ENCODE results near the gene BIRC7.
"Not testable (repeated sequence)": the region's sequence is repeated elsewhere in the genome, so short reads cannot be mapped to it uniquely, and the experiment has no call there.

BIRC7 gene

DNA sequence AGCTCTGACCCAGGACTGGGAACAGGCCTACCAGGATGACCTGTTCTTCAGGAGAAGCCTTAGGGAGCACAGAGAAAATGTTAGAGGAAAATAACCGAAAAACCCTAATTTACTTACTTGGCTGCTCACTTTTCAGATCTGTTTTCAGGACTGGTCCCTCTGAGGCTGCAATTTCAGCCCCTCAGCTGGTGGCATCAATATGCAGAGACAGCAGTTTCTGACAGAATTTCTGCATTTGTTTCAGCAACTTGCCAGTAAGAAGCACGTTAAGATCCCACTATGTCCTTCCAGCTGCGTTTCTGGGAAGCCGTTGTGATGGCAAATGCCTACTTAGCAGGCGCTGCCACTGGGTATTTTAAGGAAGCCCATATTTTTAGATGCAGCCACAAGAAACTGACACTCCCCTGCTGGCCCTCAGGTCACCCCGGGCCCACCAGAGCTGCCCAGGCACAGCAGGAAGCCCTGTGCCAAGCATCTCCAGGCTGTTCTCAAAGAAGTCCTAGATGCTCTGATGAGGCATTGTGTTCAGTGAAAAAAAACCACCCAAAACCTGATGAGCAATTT, 27.3 kb upstream of the BIRC7 start:
- no peak for DNase-seq

DNA sequence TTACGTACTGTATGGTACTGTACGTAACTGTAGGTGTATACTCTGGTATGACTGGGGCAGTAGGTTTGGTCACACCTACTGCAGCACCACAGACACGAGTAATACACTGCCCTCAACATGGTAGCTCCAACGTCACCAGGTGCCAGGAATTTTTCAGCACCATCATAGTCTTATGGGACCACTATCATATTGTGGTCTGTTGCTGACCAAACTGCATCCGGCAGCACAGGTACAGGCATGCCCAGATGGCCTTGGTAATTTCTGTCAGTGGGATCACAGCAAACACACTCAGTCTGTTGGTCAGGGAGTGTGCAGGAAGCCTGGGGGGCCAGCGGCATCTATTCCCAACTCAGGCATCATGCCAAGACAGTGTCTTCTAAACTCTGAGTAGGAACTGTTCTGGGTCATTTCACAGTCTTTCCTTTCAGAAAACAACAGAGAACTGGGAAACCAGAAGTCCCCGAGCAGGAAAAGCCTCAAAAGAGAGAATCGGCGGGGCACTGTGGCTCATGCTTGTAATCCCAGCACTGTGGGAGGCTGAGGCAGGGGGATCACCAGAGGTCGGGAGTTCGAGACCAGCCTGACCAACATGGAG, 25.6 kb upstream of the BIRC7 start:
- no peak for DNase-seq

DNA sequence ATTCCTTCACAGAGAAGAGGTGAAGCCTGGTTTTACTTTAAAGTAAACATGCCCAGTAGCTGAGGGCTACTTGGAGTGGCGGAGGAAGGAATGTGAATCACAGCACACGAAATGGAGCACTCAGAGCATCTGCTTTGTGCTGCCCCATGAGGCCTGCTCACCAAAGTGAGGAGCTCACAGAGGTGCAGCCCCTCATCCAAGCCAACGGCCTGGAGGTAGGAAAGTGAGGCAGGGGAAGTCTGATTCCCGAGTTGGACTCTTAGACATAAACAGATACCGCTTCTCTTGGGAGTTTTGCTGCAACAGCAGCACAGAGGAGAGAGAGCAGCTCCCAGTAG, 23.3 kb upstream of the BIRC7 start:
- DNase-seq = no peak

DNA sequence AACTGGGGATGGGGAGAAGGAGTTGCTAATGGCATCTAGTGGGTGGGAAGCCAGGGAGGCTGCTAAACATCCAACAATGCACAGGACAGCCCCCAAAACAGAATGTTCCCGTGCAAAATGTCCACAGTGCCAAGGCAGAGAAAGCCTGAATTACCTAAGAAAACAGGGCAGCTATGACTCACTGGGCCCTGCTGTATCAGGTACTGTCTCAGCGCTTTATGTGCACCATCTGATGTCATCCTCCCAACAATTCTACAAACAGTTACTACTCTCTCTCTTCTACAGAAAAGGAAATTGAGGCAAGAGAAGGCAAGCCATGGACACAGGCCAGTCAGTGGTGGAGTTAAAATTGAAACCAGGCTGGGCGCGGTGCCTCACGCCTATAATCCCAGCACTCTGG, 22.9 kb upstream of the BIRC7 start:
- DNase-seq = no peak

DNA sequence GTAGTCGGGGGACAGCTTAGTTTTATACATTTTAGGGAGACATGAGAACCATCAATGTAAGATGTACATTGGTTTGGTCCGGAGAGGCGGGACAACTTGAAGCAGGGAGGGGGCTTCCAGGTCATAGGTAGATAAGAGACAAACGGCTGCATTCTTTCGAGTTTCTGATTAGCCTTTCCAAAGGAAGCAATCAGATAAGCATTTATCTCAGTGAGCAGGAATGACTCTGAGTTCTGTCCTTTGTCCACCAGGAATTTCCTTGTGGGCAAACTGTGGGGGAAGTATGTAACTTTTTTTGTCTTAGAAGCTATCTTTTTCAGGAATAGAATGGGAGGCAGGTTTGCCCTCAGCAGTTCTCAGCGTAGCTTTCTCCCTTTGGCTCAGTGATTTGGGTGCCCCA, 21.2 kb upstream of the BIRC7 start:
- no peak for DNase-seq

DNA sequence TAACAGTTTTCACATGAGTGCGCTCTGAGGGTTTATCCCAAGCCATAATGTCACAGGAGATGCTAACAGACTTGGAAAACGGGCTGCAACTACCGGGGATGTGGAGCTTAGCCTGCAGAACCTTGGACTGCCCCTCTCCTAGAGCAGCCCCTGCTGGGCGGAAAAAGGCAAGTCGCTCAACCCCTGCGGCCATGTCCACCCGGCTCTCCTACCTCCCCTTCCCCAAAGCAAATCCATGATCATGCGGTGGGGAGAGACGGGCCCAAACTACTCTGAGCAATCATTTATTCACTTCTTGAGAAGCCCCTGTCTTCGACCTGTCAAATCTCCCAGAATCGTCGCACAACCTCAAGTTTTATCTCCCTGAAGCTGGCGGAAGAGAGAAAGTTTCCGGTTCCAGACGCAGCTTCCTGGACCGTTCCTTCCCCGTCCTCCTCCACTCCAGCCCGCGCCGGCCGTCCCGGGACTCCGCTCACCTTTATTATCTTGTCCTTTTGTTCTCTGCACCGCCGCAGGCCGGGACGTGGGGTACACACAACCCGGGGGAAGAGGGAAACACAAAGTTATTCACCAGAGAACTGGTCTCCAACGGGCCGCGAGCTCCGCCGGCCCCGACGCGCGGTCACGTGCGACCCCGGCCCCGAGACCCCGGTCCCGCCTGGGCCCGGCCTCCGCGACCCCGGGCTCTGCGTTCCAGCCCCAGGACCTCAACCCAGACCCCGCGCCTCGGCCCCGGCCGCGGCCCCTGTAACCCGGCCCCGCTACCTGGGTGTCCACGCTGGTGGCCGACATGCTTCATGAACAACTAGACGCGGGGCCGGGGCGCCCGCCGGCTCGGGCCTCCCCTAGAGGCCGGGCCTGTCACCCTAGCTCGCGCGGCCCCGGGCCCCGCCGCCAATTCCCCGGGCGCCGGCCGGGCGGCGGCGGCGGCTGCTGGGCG, 20.3 kb upstream of the BIRC7 start:
- no peak for DNase-seq

DNA sequence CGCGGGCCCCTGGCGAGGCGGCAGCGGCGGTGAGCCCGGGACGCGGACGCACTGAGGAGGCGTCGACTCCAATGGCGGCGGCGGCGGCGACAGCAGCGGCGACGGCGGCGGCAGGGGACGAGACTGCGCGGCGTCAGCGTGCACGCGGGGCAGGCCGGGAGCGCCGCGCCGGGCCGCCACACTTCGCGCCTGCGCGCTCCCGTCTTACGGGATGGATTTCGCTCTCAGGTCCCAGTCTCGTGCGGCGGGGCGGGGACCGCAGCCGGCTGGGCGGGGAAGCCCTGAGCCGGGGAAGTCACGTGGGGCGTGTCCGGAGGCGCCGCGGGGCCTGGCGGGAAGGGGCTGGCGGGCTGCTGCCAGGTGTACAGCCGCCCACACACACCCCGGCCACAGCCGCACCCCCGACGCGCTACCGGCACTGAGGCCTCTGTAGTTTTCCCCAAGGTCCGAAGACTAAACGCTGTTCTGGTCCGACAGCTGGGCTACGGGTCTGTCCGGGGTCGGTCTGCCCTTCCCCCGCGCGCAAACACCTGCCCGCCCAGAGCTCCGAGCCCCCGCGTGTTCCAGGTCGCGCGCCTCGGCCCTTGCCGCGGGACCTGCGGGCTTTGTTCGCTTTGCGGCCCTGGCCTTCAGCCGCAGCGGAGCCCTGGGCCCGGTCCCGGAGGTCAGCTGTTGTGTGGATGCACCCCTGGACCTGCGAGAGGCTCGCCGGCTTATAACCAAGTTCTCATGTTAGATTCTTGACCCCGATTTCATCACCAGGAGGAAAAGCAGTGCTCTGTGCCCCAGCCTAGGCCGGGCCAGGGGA, 19.5 kb upstream of the BIRC7 start, which contains the start of gene YTHDF1:
Gene YTHDF1 (minus strand): TSS at position 91 of the 808 bp plus-strand sequence. CDS start 239 bp downstream, outside the sequence.
- peak; percentile 85 for DNase-seq

DNA sequence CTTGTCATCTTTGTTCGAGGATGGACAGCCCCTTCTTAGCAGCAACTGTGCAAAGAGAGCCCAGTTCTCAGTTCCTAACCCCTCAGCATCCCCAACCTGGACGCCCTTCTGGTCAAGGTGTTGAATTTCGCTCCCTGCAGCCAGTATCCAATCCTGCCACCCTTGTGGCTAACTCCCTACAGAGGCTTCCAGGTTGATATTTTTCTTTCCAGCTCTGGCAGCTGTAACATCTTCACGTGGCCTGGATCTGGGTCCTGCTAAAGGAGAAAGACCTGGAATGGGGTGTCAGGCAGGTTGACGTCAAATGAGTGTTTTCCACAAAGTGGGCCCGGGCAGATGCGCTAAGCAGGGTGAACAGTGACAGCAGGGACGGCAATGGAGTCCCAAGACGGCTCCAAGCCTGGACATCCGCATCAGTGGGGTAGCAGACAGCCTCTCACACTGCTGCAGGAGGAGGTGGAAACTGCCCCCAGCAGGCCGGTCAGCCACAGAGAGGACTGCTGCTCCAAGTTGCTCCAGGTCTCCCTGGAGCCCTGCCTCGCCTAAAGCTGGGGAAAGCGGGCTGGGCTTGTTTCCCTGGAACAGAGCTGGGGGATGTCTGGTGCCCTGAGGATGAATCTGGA, 18.7 kb upstream of the BIRC7 start:
- no peak for DNase-seq

DNA sequence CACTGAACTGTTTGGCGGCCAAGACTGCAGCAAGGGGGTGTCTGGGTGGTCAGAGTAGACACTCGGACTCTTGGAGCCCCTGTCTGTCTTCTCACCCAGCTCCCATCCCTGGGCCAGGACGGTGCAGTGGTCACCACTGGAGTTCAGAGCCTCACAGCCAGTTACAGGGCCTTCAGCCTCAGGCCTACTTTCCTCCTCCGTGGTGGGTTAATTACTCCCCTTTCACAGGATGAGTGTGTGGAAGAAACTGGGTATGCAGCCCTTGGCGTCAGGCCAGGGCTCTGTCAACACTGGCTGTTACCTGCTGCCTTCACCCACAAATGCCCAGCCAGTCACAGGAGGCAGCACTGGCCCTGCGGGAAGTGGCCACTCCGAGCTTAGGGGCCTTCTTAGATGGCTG, 18.0 kb upstream of the BIRC7 start:
- no peak for DNase-seq

DNA sequence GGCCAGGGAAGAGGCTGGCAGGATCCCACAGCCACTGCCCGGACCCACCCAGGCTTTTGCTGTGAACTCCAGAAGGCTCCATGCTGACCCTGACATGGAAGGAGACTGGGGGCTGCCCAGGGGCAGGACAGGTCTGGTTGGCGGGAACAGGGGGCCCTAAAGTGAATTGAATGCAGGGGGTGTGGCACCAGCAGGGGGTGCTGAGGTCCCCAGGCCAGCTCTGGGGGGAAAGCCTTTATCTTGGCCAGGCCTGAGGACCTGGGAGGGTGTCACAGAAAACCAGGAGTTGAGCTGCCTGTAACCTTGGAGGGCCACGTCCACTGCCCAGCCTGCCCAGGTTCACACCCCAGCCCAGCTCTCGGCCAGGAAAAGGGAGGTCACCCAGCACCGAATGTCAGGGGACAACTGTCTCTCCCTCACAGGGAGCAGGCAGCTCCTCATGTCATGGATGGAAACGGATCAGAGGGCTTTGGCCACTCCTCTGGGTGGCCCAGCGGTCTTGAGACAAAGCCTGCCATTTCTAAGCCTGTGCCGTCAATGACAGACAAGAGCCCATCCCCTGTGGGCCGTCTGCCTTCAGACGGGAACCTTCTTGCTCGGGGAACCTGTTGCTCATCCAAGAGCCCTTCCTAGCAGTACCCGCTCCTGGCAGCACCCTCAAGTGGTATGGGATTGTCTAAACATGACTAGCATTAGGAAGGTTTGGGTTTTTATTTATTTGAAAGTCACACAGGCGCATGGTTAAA, 16.8 kb upstream of the BIRC7 start:
- DNase-seq = no peak

DNA sequence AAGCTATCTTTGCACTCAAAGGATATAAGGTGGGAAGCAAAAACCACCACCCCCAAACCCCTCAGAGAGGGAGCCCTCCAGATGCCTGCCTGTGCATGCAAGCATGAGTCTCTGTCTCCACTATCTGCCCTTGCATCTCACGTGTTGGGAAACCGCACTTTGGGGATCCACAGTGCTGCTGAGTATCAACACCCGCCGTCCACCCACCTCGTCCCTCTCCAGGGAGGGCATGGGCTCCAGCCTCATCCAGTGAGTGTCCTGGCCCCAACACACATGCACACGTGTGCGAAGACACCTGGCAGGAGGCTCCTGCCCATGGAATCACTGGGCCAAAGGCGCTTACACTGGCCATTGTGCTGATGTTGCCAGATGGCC, 16.3 kb upstream of the BIRC7 start:
- no peak for DNase-seq

DNA sequence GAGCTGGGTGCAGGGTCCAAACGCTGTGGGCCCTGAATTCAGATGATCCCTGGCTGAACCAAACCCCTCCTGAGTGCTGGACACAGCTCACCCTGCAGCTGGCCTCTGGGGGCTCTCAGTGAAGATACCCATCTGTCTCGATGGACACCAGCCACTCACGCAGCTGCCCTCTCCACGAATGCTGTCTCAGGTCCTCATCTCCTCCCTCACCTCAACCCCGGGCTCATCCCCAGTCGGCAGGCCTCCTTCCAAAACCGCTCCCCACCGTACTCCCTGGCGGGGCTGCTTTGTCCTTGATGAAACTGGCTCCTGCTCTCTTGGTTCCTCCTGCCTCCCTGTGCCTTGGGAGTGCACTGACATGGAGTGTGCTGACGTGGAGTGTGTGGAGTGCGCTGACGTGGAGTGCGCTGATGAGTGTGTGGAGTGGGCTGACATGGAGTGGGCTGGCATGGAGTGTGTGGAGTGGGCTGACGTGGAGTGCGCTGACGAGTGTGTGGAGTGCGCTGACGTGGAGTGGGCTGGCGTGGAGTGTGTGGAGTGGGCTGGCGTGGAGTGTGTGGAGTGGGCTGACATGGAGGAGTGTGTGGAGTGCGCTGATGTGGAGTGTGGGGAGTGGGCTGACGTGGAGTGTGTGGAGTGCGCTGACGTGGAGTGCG, 15.7 kb upstream of the BIRC7 start:
- no peak for DNase-seq

DNA sequence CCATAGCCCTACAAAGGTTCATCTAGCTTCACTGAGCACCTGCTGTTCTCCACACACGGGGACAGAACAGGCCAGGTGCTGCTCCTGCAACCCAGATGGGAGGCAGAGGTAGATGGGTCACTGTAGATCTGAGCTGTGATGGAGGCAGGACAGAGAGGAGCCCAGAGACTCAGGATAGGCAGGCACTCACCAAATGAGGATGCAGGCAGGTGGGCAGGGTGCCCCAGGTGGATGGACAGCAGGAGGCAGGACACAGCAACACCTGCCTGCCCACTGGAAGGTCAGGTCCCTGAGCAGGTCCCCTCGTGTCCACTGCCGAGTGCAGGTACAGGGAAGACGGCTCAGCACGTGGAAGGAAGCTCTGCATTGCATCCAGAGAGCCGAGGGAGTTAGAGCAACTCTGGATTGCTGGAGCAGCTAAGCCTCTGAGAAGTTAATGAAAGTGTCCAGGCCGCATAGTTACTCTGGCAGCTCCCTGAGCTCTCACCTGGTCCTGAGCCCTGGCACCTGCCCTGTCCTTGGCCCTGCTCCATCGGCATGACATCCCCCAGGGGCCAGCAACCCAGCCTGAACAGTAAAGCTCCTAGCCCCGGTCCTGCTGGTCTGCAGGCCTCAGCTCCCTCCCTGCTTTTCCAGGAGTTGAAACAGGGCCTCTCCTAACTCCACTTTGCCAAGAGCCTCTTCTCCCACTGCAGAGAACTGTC, 14.9 kb upstream of the BIRC7 start:
- no peak for DNase-seq

DNA sequence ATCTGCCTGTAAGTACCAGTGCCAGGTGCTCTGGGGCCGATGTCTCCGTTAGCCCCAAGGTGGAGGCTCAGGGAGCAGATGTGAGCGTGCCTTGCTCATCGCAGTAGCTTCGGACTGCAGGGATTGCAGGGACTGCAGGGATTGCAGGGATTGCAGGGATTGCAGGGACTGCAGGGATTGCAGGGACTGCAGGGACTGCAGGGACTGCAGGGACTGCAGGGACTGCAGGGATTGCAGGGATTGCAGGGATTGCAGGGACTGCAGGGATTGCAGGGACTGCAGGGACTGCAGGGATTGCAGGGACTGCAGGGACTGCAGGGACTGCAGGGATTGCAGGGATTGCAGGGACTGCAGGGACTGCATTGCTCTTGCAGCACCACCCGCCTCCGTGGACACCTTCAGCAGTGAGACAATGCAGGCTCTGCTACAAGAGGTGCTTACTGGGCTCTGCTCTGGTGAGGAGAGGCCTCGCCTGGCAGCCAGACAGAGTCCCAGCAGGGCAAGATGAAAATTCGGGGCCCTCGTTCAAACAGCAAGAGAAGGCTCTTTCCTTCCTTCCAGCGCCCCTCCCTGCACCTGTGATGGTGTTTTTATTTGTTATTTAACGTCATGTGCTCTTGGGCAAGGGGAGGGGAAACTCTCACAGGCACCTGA, 14.2 kb upstream of the BIRC7 start:
- not testable (repeated sequence) for DNase-seq

DNA sequence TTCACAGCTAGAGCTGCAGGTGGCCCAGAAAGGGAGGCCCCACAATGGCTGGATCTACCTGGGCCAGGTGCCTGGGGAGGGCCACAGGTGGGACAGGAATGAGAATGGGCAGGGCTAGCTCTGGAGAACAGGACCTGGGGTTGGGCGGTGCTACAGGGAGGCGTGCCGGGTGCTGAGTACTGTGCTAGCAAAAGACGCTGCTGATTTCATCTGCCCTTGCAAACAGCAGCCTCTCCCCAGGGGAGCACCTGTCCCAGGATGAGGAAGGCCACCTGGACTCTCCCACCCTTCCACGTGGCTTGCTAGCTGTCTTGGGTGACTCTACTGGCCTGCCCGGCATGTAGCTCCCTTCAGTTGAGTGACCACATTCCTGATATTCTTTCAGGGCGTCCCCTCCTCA, 13.2 kb upstream of the BIRC7 start:
- no peak for DNase-seq

DNA sequence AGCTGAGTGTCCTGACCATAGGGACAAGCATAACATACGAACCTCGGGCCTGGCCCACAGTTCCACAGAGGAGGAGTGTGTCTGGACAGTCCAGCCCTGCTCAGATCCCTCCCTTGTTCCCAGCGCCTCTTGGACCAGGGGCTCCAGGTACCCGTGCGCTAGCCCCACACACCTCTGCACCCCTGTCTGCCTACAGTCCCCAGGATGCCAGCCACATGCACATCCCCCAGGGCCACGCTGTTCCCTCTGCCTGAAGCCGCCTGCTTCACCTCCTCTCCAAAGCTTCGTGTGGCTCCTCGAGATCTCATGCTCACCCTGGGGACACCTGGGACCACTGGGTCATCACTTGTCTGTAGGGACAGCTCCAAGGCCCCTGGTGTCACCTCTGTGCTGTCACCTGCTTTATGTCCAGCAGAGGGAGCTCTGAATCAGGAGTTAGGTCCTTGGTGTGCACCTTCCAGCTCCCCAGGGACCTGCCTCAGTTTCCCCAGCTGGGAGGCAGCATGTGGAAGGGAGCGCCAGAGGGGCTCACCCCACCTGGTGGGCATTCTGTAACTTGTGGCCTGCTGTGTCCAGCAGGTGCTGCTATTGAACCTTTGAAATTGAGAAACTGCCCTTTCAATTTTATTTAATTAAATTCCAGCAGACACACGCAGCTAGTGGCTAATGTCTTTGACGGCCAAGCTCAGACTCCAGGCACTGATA, 12.4 kb upstream of the BIRC7 start:
- DNase-seq = peak; percentile 13

DNA sequence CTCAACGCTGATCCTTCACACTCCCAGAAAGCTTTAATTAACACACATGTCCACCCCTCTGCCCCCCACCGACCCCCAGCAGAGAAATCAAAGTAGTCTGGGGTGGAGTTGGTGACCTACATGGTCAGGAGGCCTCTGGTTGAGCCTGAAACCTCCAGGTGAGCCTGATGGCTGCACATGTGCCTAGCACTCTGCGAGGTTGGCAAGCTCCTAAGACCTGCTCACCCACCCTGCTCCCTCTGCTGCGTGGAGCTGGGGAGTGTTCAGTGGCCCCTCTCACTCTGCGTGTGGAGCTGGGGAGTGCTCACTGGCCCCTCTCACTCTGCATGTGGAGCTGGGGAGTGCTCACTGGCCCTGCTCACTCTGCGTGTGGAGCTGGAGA, 11.9 kb upstream of the BIRC7 start:
- no peak for DNase-seq

DNA sequence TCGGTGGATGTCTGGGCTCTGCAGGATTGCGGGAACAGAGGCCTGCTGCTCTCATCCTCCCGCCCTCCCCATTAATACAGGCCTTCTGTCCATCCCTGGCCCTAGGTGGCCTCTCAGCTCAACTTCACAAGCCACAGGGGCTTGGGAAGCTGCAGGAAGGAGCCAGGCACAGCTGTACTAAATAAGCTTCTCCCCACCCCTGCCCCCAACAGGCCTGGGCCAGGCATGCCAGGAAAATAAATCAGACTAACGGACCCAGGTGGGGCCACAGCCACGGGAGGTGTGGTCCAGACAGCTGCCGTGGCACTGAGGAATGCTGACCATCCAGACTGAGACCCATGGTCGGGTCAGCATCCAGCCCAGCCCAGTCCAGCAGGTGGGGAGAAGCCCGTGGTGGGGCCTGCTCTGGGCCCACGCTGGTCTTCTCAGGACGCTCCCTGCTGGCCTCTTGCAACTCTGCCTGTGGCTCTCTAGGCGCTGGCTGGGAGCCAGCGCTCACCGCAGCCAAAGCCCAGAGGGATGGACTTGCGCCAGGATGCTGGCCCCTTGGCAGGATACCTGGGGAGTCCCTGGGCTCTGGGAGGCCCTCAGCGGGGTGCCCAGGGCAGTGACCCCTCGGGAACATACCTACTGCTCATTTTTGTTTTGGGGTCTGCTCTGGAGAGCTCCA, 11.2 kb upstream of the BIRC7 start:
- no peak for DNase-seq

DNA sequence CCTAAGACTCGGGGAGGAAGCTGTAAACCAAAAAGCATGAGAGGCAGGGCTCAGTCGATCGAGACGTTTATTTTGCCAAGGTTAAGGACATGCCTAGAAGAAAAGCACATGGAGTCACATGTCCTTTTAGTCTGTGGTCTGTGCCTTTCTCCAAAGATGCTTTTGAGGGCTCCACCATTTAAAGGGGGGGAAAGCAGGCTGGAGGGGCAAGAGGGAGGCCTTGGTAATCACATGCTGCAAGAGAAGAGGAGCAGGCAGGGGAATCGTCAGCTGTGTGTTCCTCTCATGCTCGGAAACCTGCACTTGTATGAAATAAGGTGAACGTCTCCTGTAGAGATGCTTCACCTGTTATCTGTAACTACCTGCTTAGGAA, 10.6 kb upstream of the BIRC7 start:
- DNase-seq = no peak

All from NCI-H1694 treated with DMSO at 0.1 percent for 48 hours (cell line).